ENCODE results near the gene KCNJ6.

The KCNJ6 gene

GRCh38 chr21:37904856-37905255 lies 11.4 kb downstream of the KCNJ6 start:
- peak; percentile 39 for DNase-seq

- DNase-seq = no peak
Observed at GRCh38 chr21:37903396-37903795, 12.9 kb downstream of the KCNJ6 start.

GRCh38 chr21:37899146-37899545 lies 17.1 kb downstream of the KCNJ6 start:
- no peak for DNase-seq

GRCh38 chr21:37896788-37897187 lies 19.5 kb downstream of the KCNJ6 start:
- DNase-seq = no peak

GRCh38 chr21:37891972-37892371 lies 24.3 kb downstream of the KCNJ6 start:
- DNase-seq = no peak

GRCh38 chr21:37888659-37889058 lies 27.6 kb downstream of the KCNJ6 start:
- DNase-seq = no peak

GRCh38 chr21:37886726-37887299 lies 29.4 kb downstream of the KCNJ6 start:
- DNase-seq = no peak

GRCh38 chr21:37886120-37886519 lies 30.1 kb downstream of the KCNJ6 start:
- no peak for DNase-seq

- no peak for DNase-seq
Observed at GRCh38 chr21:37878946-37879660, 37.2 kb downstream of the KCNJ6 start.

- no peak for DNase-seq
Observed at GRCh38 chr21:37877888-37878684, 38.2 kb downstream of the KCNJ6 start.

GRCh38 chr21:37877171-37877570 lies 39.1 kb downstream of the KCNJ6 start:
- DNase-seq = no peak

GRCh38 chr21:37876561-37876960 lies 39.7 kb downstream of the KCNJ6 start:
- DNase-seq = no peak

GRCh38 chr21:37874904-37875780 lies 41.1 kb downstream of the KCNJ6 start:
- no peak for DNase-seq

GRCh38 chr21:37874481-37874880 lies 41.8 kb downstream of the KCNJ6 start:
- no peak for DNase-seq

GRCh38 chr21:37873655-37874054 lies 42.6 kb downstream of the KCNJ6 start:
- DNase-seq = no peak

- no peak for DNase-seq
Observed at GRCh38 chr21:37871121-37871862, 45.0 kb downstream of the KCNJ6 start.

GRCh38 chr21:37870221-37870620 lies 46.0 kb downstream of the KCNJ6 start:
- no peak for DNase-seq

- DNase-seq = no peak
Observed at GRCh38 chr21:37869661-37870060, 46.6 kb downstream of the KCNJ6 start.

GRCh38 chr21:37868446-37869295 lies 47.6 kb downstream of the KCNJ6 start:
- DNase-seq = no peak

GRCh38 chr21:37866027-37866426 lies 50.2 kb downstream of the KCNJ6 start:
- DNase-seq = no peak

GRCh38 chr21:37865156-37865555 lies 51.1 kb downstream of the KCNJ6 start:
- DNase-seq = no peak

All from NCI-H2029 treated with DMSO at 0.1 percent for 48 hours (cell line).